ENCODE data around the gene SLC13A1.

DNA sequence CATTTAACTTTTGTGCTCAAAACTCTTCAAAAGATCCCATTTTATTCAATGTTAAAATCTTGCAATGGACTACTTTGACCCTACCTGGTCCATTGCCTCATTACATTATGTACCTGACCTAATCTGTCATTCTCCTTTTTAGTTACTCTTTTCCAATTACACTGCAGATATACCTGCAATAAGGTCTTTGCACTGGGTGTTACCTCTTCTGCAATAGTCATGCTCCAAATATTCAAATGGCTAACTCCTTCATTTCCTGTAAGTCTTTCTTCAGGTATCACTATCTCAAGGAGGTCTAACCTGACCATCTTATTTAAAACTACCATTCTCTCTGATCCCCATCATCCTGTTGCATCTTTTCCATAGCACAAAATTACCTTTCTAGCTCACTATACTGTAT is 22.3 kb downstream of the SLC13A1 start:
- TF ChIP-seq YY1 (IDR thresholded peaks at IDR 0.05; ENCODE audit: insufficient read depth, insufficient read length): no peak
- TF ChIP-seq ZNF274 (IDR thresholded peaks at IDR 0.05; ENCODE audit: low read depth, low read length): no peak
- no peak for TF ChIP-seq SUZ12 (IDR thresholded peaks at IDR 0.05; ENCODE audit: extremely low read depth, insufficient read depth, insufficient read length)
